GM23248 (cell line): ENCODE data around the gene INSIG2.

Source experiments
- EZH2 ChIP-seq: fragments of 200-600 bp; sonication (generic); IDR thresholded peaks from 2 replicates; pipeline ENCODE4 v1.6.1; 2018; ENCODE audit warnings: antibody characterized with exemption, mild to moderate bottlenecking; ENCODE audit not compliant: insufficient read depth, poor library complexity, severe bottlenecking
- EZH2phosphoT487 ChIP-seq: fragments of 200-600 bp; sonication (generic); IDR thresholded peaks from 2 replicates; pipeline ENCODE4 v1.6.1; 2018; ENCODE audit warnings: antibody characterized with exemption, moderate library complexity, mild to moderate bottlenecking, low read depth; ENCODE audit not compliant: insufficient read depth

- TF ChIP-seq EZH2: no peak
- no peak for TF ChIP-seq EZH2phosphoT487
Measured at GRCh38 chr2:118095610-118096009, 7.3 kb downstream of the INSIG2 start.
